HPDE6-E6E7 (cell line): ENCODE results near the gene FAM53A.

Source experiments
- DNase-seq: peaks from one replicate; pipeline ENCODE4 v3.0.0; 2011; ENCODE audit warnings: missing footprints; ENCODE audit errors: extremely low spot score

The FAM53A gene

GRCh38 chr4:1593881-1594345 lies 90.2 kb downstream of the FAM53A start:
- no peak for DNase-seq

GRCh38 chr4:1593458-1593857 lies 90.7 kb downstream of the FAM53A start:
- DNase-seq, result no peak

GRCh38 chr4:1592709-1593417 lies 91.2 kb downstream of the FAM53A start:
- no peak for DNase-seq

GRCh38 chr4:1592068-1592708 lies 91.9 kb downstream of the FAM53A start:
- DNase-seq, result no peak

- DNase-seq, result no peak
Measured at GRCh38 chr4:1591107-1591506, 93.0 kb downstream of the FAM53A start.

- DNase-seq, result no peak
Measured at GRCh38 chr4:1590244-1590643, 93.9 kb downstream of the FAM53A start.
